ENCODE measurements around the gene EDIL3.

EDIL3 gene, protein sequence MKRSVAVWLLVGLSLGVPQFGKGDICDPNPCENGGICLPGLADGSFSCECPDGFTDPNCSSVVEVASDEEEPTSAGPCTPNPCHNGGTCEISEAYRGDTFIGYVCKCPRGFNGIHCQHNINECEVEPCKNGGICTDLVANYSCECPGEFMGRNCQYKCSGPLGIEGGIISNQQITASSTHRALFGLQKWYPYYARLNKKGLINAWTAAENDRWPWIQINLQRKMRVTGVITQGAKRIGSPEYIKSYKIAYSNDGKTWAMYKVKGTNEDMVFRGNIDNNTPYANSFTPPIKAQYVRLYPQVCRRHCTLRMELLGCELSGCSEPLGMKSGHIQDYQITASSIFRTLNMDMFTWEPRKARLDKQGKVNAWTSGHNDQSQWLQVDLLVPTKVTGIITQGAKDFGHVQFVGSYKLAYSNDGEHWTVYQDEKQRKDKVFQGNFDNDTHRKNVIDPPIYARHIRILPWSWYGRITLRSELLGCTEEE

DNA sequence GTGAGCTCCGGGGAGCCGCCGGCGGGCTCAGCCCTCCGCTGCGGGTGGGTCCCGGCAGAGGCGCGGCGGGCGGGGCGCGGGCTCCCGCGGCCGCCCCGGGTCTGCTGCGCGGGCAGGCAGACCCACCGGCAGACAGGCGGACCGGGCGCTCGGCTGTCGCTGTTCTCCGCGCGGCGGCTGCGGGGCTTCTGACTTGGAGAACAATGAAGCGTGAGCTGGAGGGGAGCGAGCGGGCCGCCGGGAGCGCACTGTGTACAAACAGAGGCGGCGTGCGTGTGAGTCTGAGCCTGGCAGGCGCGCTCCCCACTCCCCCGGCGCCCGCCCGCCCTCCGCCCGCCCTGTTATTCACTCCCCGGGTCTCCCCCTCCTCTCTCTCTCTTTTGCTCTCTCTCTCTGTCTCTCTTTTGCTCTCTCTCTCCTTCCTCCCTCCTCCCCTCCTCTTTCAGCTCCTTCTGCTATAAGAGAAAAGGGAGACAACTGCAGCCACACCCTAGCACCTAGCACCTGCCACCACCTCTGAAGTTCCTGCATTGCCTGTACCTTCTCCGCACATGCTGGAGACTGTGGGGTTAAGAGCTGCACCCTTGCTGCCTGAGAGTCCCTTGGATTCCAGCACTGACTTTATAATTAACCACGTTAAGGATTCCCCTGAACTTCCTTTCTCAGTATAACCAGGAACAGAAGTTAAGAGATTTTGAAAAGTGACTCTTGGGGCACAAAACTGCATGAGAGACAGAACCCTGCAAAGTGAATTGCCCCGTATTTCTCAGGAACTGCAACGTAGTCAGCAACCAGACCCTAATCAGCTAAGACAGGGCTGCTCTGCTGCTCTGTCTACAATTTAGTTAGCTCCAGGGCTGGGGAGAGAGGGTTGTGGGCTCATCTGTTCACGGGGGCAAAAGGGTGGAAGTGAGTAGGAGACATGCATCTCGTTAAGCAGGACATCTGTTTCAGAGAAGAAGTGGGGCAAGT lies at the start of gene EDIL3:
EDIL3 (minus strand) TSS at position 277 of the 972 bp plus-strand sequence. CDS start 506 bp downstream, outside the sequence.
- ATAC-seq (replicated peaks) (no peak), DNase-seq (no peak)
- H3K27me3 Mint-ChIP-seq, result peaks cover 44 to 52% of the 10 kb centered on the region in 2 donors
- H3K4me1 Mint-ChIP-seq, result peaks cover 14 to 26% of the 10 kb centered on the region in 2 donors
- H3K36me3 Mint-ChIP-seq, result peaks cover 0 to 1% of the 10 kb centered on the region in 2 donors
- H3K4me3 Mint-ChIP-seq, result peak within 1 kb of the TSS in 1 of 2 donors; percentile 17
- H3K27ac Mint-ChIP-seq, result no peak within 1 kb of the TSS
- H3K9me3 Mint-ChIP-seq, result no peaks in the 10 kb centered on the region

DNA sequence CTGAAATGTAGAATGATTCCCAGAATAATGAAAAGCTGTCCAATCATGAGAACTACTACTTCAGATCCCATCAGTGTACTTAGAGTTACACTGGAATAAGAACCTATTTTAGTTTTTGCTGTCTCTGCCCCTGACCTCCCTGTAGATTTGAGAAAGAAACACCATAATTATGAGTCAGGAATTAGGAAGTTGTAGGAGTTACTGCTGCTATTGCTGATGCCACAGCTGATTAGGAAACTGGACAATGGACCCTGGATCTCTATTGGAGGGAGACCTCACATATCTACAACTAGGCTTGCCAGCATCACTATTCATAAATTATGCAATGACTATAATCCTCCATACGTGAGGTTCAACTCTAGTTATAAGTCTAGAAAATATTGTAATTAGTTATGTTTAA lies 48.8 kb upstream of the EDIL3 start:
- DNase-seq (no peak), ATAC-seq (replicated peaks) (no peak)
- peaks cover 0 to 3% of the 10 kb centered on the region in 2 donors for H3K9me3 Mint-ChIP-seq
- H3K4me1 Mint-ChIP-seq, result no peaks in the 10 kb centered on the region
- H3K27ac Mint-ChIP-seq, result no peak overlapping the region
- no peaks in the 10 kb centered on the region for H3K36me3 Mint-ChIP-seq
- no peaks in the 10 kb centered on the region for H3K27me3 Mint-ChIP-seq
- H3K4me3 Mint-ChIP-seq, result no peak overlapping the region

DNA sequence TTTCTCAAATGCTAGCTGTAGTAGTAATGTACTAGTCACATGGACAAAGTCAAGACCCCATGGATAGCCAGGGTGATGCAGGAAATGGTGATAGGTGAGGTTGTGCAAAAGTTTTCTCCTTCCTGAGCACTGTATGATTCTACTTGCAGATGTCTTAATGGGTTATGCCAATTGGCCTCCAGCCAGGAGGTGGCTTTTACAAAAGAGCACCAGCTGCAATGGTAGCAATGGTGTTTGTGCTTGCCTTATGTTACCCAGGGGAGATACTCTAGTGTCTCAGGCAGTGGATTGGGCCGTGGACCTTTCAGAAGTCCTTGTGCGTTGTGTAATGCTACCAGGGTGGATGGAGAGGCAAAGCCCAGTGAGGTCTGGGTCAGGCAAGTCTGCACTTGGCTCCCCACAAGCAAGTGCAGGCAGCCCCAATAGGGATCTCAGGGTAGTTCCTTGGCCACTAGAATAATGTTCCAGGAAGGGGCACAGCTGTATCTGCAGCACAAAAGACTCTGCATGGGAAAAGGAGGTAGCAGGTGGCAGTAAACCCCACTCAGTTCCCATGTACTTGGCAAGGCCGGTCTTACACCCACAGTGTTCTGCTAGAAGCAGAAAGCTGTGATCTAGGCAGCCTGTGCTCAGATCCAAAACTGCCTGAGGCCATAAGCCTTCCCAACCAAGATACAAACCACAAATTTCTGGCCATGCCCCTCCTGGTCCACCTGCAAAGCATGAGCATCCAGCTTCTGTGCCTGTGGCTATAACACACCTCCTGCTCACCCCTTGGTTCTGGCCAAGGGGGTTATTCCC lies 46.4 kb upstream of the EDIL3 start:
- Mint-ChIP-seq H3K9me3 (peaks cover 4 to 7% of the 10 kb centered on the region in 2 donors), H3K4me1 (no peaks in the 10 kb centered on the region), H3K36me3 (no peaks in the 10 kb centered on the region), H3K27ac (no peak overlapping the region), H3K27me3 (no peaks in the 10 kb centered on the region), H3K4me3 (no peak overlapping the region)
- ATAC-seq (replicated peaks), result peak in 1 of 2 donors; percentile 19
- no peak for DNase-seq

DNA sequence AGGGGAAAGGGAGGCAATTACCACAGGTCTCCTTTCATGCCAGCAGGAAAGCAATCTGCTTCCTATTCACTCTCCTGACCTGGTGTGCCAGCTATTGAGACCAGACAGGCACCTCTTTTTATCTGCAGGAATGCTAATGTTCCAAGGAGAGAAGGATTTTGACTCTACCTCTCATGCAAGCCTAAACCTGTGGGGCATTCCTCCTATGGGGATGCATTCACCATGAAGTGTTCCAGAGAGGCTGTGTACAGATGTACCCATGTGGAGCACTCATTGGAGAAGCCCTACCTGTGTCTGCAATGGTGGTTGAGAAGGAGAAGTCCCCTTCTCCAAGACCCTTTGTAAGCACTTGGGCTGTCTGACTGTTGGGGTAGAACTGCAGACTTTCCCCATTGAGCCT lies 45.4 kb upstream of the EDIL3 start:
- Mint-ChIP-seq H3K4me1 (no peaks in the 10 kb centered on the region), H3K36me3 (no peaks in the 10 kb centered on the region)
- no peak for ATAC-seq (replicated peaks)

DNA sequence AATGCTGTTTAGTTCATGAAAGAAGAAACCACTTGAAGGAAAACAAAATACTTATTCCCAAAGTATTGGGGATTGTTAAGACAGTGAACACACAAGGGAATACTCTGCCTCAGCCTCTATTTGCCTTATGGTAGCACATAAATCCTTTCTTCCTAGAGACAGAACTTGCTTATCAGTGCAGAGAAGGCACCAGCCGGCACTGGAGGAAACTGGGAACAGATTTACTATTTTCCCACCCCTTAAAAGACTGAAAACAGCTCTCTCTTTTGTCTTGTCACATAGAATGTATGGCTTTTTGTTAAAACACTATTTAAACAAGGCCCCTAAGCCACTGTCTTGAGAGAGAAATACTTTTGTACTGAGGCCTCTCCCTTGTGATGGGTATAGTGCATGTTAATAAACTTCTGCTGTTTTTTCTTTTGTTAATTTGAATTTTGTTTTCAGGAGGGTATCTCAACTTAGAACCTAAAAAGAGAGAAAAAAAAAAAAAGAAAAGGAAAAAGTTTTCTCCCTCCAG lies 40.7 kb upstream of the EDIL3 start:
- Mint-ChIP-seq H3K4me1 (no peaks in the 10 kb centered on the region), H3K36me3 (no peaks in the 10 kb centered on the region), H3K27ac (no peak overlapping the region), H3K4me3 (no peak overlapping the region), H3K27me3 (no peaks in the 10 kb centered on the region), H3K9me3 (peaks cover 4 to 11% of the 10 kb centered on the region in 2 donors)
- no peak for DNase-seq
- ATAC-seq (replicated peaks), result no peak

More for the DNA sequence above, 45.4 kb upstream of the EDIL3 start:
- Mint-ChIP-seq H3K27ac (no peak overlapping the region), H3K27me3 (no peaks in the 10 kb centered on the region), H3K4me3 (no peak overlapping the region), H3K9me3 (peaks cover 4 to 7% of the 10 kb centered on the region in 2 donors)
- no peak for DNase-seq

DNA sequence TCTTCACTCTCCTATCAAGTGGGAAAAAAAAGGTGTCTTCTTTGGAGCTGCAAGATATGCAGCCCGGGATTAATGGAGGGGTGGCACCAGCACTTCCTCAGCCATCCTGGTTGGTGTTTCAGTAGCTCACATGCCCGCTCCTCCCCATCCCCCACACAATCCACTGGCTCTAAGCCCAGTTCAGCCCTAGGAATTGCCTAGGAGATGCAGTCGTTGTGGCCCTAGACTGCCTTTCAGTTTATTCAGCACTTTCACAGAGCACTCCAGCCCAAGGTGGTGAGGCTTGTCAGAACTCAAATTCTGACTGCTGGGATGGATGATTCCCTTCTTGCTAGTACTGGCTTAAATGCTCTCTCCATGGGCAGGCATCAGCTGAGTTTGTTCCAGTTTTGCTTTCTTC lies 35.1 kb upstream of the EDIL3 start:
- no peak for DNase-seq
- H3K4me1 Mint-ChIP-seq, result no peaks in the 10 kb centered on the region
- peaks cover 4 to 5% of the 10 kb centered on the region in 2 donors for H3K9me3 Mint-ChIP-seq
- no peak for ATAC-seq (replicated peaks)
- H3K27ac Mint-ChIP-seq, result no peak overlapping the region
- H3K27me3 Mint-ChIP-seq, result no peaks in the 10 kb centered on the region
- no peak overlapping the region for H3K4me3 Mint-ChIP-seq
- H3K36me3 Mint-ChIP-seq, result no peaks in the 10 kb centered on the region

DNA sequence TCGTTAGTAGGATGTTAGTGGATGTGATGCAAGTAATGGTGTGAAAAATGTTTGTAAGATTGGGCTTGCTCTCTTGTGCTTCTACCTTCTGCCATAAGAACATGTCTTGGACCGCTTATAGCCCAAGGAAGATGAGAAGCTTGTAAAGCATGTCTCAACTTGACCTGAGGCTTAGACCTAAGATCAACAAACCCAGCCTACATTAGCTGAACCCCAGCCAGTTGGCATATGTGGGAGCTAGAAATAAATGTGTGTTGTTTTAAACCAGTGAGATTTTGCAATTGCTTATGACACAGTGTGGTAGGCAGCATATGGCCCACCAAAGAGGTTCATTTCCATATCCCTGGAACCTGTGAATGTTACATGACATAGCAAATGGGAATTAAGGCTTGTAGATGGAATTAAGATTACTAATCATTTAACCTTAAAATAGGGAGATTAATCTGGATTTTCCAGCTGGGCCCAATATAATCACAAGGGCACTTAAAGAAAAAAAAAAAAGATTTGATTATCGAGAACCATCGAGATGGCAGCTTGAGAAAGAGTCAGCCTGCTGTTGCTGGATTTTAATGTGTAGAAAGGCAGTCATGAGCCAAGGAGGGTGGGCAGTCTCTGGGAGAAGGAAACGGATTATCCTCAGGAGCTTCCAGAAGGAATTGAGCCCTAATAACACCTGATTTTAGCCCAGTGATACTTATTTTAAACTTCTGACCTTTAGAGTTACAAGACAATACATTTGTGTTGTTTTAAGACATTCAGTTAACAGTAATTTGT lies 27.3 kb upstream of the EDIL3 start:
- H3K27me3 Mint-ChIP-seq, result no peaks in the 10 kb centered on the region
- H3K4me1 Mint-ChIP-seq, result no peaks in the 10 kb centered on the region
- no peak overlapping the region for H3K27ac Mint-ChIP-seq
- DNase-seq (no peak), ATAC-seq (replicated peaks) (no peak)
- H3K36me3 Mint-ChIP-seq, result no peaks in the 10 kb centered on the region
- H3K9me3 Mint-ChIP-seq, result peaks cover 3 to 5% of the 10 kb centered on the region in 2 donors
- no peak overlapping the region for H3K4me3 Mint-ChIP-seq

DNA sequence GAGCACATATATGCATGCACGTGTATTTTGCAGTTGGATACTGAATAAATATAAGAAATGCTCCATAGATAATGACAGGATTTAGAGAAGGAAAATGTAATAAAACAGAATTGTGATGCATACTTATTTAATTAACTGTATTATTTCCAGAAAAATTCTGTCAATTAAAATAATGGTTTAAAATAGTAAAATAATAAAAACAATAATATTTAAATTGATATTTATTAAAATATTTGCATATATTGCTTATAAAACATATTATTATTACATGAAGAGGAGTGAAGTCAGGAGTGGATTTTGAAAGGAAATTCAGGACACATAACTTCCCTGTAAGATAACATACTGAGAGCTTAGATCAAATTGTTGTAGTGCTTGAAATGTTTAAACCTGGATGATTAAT lies 21.4 kb upstream of the EDIL3 start:
- no peak overlapping the region for H3K4me3 Mint-ChIP-seq
- no peaks in the 10 kb centered on the region for H3K27me3 Mint-ChIP-seq
- no peaks in the 10 kb centered on the region for H3K36me3 Mint-ChIP-seq
- no peak for DNase-seq
- no peaks in the 10 kb centered on the region for H3K4me1 Mint-ChIP-seq
- no peaks in the 10 kb centered on the region for H3K9me3 Mint-ChIP-seq
- no peak overlapping the region for H3K27ac Mint-ChIP-seq
- no peak for ATAC-seq (replicated peaks)

DNA sequence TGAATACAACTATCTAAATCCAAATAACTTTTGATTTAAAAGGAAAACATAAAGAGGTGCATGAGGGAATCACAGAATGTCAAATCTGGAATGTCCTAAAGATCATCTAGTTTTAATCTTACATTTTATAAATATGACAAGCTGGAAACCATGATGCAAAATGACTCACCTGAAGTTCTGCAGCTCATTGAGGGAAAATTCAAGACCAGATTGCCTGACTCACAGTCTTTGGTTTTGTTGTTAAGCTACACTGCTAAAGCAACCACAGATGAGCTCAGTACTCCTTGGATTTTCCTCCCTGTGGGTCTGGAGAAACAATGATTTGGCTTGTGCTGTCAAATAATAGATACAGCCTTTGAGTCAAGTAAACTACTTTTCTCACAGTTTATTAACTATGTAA lies 19.1 kb upstream of the EDIL3 start:
- H3K27ac Mint-ChIP-seq, result no peak overlapping the region
- DNase-seq, result no peak
- H3K9me3 Mint-ChIP-seq, result no peaks in the 10 kb centered on the region
- H3K36me3 Mint-ChIP-seq, result no peaks in the 10 kb centered on the region
- no peak for ATAC-seq (replicated peaks)
- no peak overlapping the region for H3K4me3 Mint-ChIP-seq
- H3K4me1 Mint-ChIP-seq, result no peaks in the 10 kb centered on the region
- no peaks in the 10 kb centered on the region for H3K27me3 Mint-ChIP-seq

DNA sequence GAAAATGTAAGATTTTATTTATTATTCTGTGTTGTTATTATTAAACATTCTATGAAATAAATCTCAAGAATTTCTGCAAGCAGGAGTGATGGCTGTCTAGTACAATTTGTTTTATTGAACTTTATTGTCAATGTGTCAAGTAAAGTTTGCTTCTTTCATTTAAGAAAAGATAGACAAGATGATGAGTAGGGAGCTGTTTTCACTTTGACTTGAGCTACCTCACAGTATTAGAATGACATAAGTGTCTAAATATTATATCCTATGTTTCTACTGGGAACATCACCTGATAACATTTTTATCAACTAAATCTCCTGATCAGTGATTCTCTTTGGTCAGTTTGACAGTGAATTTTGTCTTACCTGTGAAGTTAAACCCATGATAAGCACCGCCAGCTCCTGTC lies 12.7 kb upstream of the EDIL3 start:
- DNase-seq (no peak), ATAC-seq (replicated peaks) (no peak)
- Mint-ChIP-seq H3K27me3 (no peaks in the 10 kb centered on the region), H3K4me3 (no peak overlapping the region), H3K36me3 (no peaks in the 10 kb centered on the region), H3K27ac (no peak overlapping the region), H3K4me1 (no peaks in the 10 kb centered on the region), H3K9me3 (no peaks in the 10 kb centered on the region)

DNA sequence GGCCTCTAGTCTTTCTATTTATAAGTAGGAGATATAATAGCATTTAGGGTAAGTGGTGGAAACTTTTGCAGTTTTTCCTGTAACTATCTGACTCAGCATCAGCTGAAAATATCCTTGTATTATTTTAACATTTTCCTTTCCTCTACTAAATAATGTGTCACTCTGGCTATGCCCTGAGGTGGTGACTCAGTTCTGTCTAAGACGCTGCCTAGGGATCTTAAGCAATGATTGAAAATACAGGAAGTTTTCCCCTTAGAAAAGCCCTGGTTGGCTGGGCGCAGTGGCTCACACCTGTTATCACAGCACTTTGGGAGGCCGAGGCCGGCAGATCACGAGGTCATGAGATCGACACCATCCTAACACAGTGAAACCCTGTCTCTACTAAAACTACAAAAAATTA lies 9.3 kb upstream of the EDIL3 start:
- Mint-ChIP-seq H3K9me3 (no peaks in the 10 kb centered on the region), H3K4me3 (no peak overlapping the region), H3K27me3 (no peaks in the 10 kb centered on the region), H3K27ac (no peak overlapping the region), H3K36me3 (no peaks in the 10 kb centered on the region), H3K4me1 (no peaks in the 10 kb centered on the region)
- ATAC-seq (replicated peaks) (no peak), DNase-seq (no peak)

DNA sequence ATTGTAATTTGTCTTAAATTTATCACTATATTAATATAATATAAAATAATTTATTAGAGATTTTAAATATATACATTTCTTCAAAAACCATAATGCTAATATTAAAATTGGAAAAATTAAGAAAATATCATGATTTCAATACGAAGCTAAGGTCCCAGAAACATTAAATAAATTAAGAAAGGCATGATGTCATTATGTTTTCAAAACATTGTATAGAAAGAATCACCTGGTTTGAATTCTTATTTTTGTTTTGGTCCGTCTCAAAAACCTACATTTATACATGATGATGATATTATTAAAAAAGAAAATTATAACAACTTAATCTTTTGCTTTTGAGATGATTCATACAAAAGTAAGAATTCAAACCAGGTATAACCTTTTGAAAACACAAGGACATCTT lies 8.2 kb upstream of the EDIL3 start:
- no peak overlapping the region for H3K27ac Mint-ChIP-seq
- ATAC-seq (replicated peaks), result no peak
- no peaks in the 10 kb centered on the region for H3K9me3 Mint-ChIP-seq
- no peaks in the 10 kb centered on the region for H3K4me1 Mint-ChIP-seq
- H3K36me3 Mint-ChIP-seq, result no peaks in the 10 kb centered on the region
- no peak overlapping the region for H3K4me3 Mint-ChIP-seq
- DNase-seq, result no peak
- H3K27me3 Mint-ChIP-seq, result no peaks in the 10 kb centered on the region

DNA sequence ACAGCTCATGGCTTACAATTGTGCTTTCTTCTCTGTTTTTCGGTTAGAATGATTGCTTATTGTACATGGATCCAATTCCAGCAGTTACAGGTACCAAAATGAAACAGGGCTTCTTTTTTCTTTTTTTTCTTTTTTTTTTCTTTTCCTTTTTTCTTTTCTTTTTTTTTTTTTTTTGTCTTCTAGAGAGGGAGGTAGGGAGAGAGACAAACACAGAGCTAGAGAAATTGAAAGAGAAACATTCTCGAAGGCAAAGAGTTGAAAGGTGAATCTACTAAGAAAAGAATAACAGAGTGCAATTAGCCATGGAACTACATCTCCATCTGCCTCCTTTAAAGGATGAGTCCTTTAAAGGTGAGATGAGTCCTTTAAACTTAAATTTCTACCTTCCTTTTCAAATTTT lies 1.0 kb upstream of the EDIL3 start:
- Mint-ChIP-seq H3K27ac (no peak overlapping the region), H3K27me3 (peaks cover 44 to 52% of the 10 kb centered on the region in 2 donors), H3K4me3 (no peak overlapping the region), H3K4me1 (peaks cover 14 to 26% of the 10 kb centered on the region in 2 donors), H3K36me3 (peaks cover 0 to 1% of the 10 kb centered on the region in 2 donors), H3K9me3 (no peaks in the 10 kb centered on the region)
- no peak for DNase-seq
- no peak for ATAC-seq (replicated peaks)

Measured in stimulated activated naive B cell treated with anti-CD40 and anti-IgM and Interleukin-4, amounts not matched to agents 10 μg/mL and 1 μg/mL and 100 μg/mL, for 72 hours (primary cell).